ENCODE results near the gene ITPR1. TPM values are rescaled to one million over a fixed set of nuclear protein-coding genes. Genes with fewer than 3 reads are reported as not detected.

Gene ITPR1
- total RNA-seq, 1 experiment from 2014 or later: 11.3 TPM

- no peaks in the 10 kb centered on the region for H3K27me3 ChIP-seq (ENCODE audit: insufficient read depth, low read depth)
- H3K36me3 ChIP-seq (ENCODE audit: low read depth): no peaks in the 10 kb centered on the region
- peak overlapping the region; percentile 31 for H3K4me2 ChIP-seq
- DNase-seq: peak in 1 of 2 experiments; percentile 75
- POLR2A ChIA-PET (ENCODE audit: unreplicated experiment): no interaction called here
- peak overlapping the region; percentile 72 for H3K27ac ChIP-seq
- BruUV-seq (replicated peaks): no TSS peak
- H3K4me3 ChIP-seq: no peak overlapping the region
- H4K20me1 ChIP-seq (ENCODE audit: insufficient read depth): no peaks in the 10 kb centered on the region
- peaks cover 4% of the 10 kb centered on the region; the same call in 1 of the 2 replicates for H3F3A ChIP-seq (ENCODE audit: insufficient read depth, low read depth)
- H2AFZ ChIP-seq: no peak overlapping the region; the same call in 1 of the 2 replicates
- intact Hi-C loops (cut with micrococcal nuclease; ENCODE audit: unreplicated experiment): no loop called here
- TF ChIP-seq CTCF (conservative IDR thresholded peaks at IDR 0.05): no peak
- TF ChIP-seq EZH2 (IDR thresholded peaks at IDR 0.05; ENCODE audit: low read depth): no peak
- H3K4me1 ChIP-seq (replicated peaks; ENCODE audit: insufficient read depth): peaks cover 14% of the 10 kb centered on the region
- CTCF ChIA-PET: no interaction called here
- H3K9me2 ChIP-seq (ENCODE audit: insufficient read depth): no peaks in the 10 kb centered on the region
- no peaks in the 10 kb centered on the region for H3K9me3 ChIP-seq (ENCODE audit: insufficient read depth, low read depth)
- H3K79me2 ChIP-seq (ENCODE audit: low read depth): no peaks in the 10 kb centered on the region
Observed at GRCh38 chr3:4776980-4777581, 283.9 kb downstream of the ITPR1 start.

GRCh38 chr3:4778119-4778518 lies 285.0 kb downstream of the ITPR1 start:
- CTCF ChIA-PET: no interaction called here
- intact Hi-C loops (cut with micrococcal nuclease; ENCODE audit: unreplicated experiment): no loop called here
- Histone ChIP-seq H3K9me2 (ENCODE audit: insufficient read depth) (no peaks in the 10 kb centered on the region), H3K9me3 (ENCODE audit: insufficient read depth, low read depth) (no peaks in the 10 kb centered on the region), H3K36me3 (ENCODE audit: low read depth) (no peaks in the 10 kb centered on the region), H3K4me3 (no peak overlapping the region), H2AFZ (no peak overlapping the region), H3F3A (ENCODE audit: insufficient read depth, low read depth) (peaks cover 4% of the 10 kb centered on the region; the same call in 1 of the 2 replicates), H3K27me3 (ENCODE audit: insufficient read depth, low read depth) (no peaks in the 10 kb centered on the region), H3K27ac (peak overlapping the region; percentile 72; the same call in 1 of the 2 replicates), H4K20me1 (ENCODE audit: insufficient read depth) (no peaks in the 10 kb centered on the region), H3K4me1 (replicated peaks; ENCODE audit: insufficient read depth) (peaks cover 14% of the 10 kb centered on the region), H3K4me2 (no peak overlapping the region), H3K79me2 (ENCODE audit: low read depth) (no peaks in the 10 kb centered on the region)
- BruUV-seq (replicated peaks): no TSS peak
- no peak for TF ChIP-seq CTCF (conservative IDR thresholded peaks at IDR 0.05)
- no peak for TF ChIP-seq EZH2 (IDR thresholded peaks at IDR 0.05; ENCODE audit: low read depth)
- POLR2A ChIA-PET (ENCODE audit: unreplicated experiment): no interaction called here
- DNase-seq: no peak

GRCh38 chr3:4778740-4779139 lies 285.6 kb downstream of the ITPR1 start:
- CTCF ChIA-PET: no interaction called here
- H3K36me3 ChIP-seq (ENCODE audit: low read depth): no peaks in the 10 kb centered on the region

GRCh38 chr3:4780545-4780957 lies 287.4 kb downstream of the ITPR1 start:
- Histone ChIP-seq H2AFZ (no peak overlapping the region), H3K27me3 (ENCODE audit: insufficient read depth, low read depth) (no peaks in the 10 kb centered on the region), H3K9me2 (ENCODE audit: insufficient read depth) (no peaks in the 10 kb centered on the region), H3K36me3 (ENCODE audit: low read depth) (no peaks in the 10 kb centered on the region), H3K4me3 (no peak overlapping the region), H3K4me2 (no peak overlapping the region), H4K20me1 (ENCODE audit: insufficient read depth) (no peaks in the 10 kb centered on the region), H3K27ac (no peak overlapping the region), H3K9me3 (ENCODE audit: insufficient read depth, low read depth) (no peaks in the 10 kb centered on the region), H3K79me2 (ENCODE audit: low read depth) (no peaks in the 10 kb centered on the region), H3F3A (ENCODE audit: insufficient read depth, low read depth) (peaks cover 4% of the 10 kb centered on the region; the same call in 1 of the 2 replicates), H3K4me1 (replicated peaks; ENCODE audit: insufficient read depth) (peaks cover 15% of the 10 kb centered on the region)
- ChIA-PET POLR2A (ENCODE audit: unreplicated experiment) (no interaction called here), CTCF (no interaction called here)
- no TSS peak for BruUV-seq (replicated peaks)
- DNase-seq: no peak
- TF ChIP-seq CTCF (conservative IDR thresholded peaks at IDR 0.05) (no peak), EZH2 (IDR thresholded peaks at IDR 0.05; ENCODE audit: low read depth) (no peak)
- intact Hi-C loops (cut with micrococcal nuclease; ENCODE audit: unreplicated experiment): no loop called here

More at GRCh38 chr3:4778740-4779139, 285.6 kb downstream of the ITPR1 start:
- no peaks in the 10 kb centered on the region for H3K9me3 ChIP-seq (ENCODE audit: insufficient read depth, low read depth)
- no peaks in the 10 kb centered on the region for H3K27me3 ChIP-seq (ENCODE audit: insufficient read depth, low read depth)
- no peaks in the 10 kb centered on the region for H3K9me2 ChIP-seq (ENCODE audit: insufficient read depth)
- H2AFZ ChIP-seq: no peak overlapping the region
- H3F3A ChIP-seq (ENCODE audit: insufficient read depth, low read depth): peaks cover 4% of the 10 kb centered on the region; the same call in 1 of the 2 replicates
- intact Hi-C loops (cut with micrococcal nuclease; ENCODE audit: unreplicated experiment): no loop called here
- no peak for DNase-seq
- no peaks in the 10 kb centered on the region for H3K79me2 ChIP-seq (ENCODE audit: low read depth)
- no peak overlapping the region for H3K4me2 ChIP-seq
- H4K20me1 ChIP-seq (ENCODE audit: insufficient read depth): no peaks in the 10 kb centered on the region
- H3K4me3 ChIP-seq: no peak overlapping the region
- no peak for TF ChIP-seq EZH2 (IDR thresholded peaks at IDR 0.05; ENCODE audit: low read depth)
- no peak overlapping the region for H3K27ac ChIP-seq
- no TSS peak for BruUV-seq (replicated peaks)
- POLR2A ChIA-PET (ENCODE audit: unreplicated experiment): no interaction called here
- H3K4me1 ChIP-seq (replicated peaks; ENCODE audit: insufficient read depth): peaks cover 14% of the 10 kb centered on the region

All from PC-9 (cell line).